Left lung (tissue), 10 donors: ENCODE data around the gene ZNF780B. TPM values are rescaled to one million over a fixed set of nuclear protein-coding genes. Genes with fewer than 3 reads are reported as not detected.

ENCODE experiments used
- ATAC-seq: fragments of 200-7000 bp; cut with Tn5 transposase; one replicate; pipeline ENCODE4 v1.9.1; 2020; ENCODE audit warnings: moderate library complexity
- DNase-seq, 4 donors: peaks; one replicate each; pipeline ENCODE4 v3.0.0-alpha.2; 2013 to 2020
- H3K27ac ChIP-seq, 2 donors: fragments of 200-600 bp; sonication (generic) in 1 of 2; one replicate each; pipeline versions ENCODE4 v1.5.0 to v1.8.0; 2020 to 2021
- H3K27me3 ChIP-seq, 2 donors: fragments of 200-600 bp; sonication (generic) in 1 of 2; one replicate each; pipeline versions ENCODE4 v1.5.0 to v1.8.0; 2020 to 2021
- H3K36me3 ChIP-seq, 2 donors: fragments of 200-600 bp; sonication (generic) in 1 of 2; one replicate each; pipeline versions ENCODE4 v1.5.0 to v1.8.0; 2020 to 2021
- H3K4me1 ChIP-seq, 2 donors: fragments of 200-600 bp; one replicate each; pipeline ENCODE4 v1.8.0; 2021
- H3K4me3 ChIP-seq, 2 donors: fragments of 200-600 bp; sonication (generic) in 1 of 2; one replicate each; pipeline versions ENCODE4 v1.5.0 to v1.8.0; 2020 to 2021; ENCODE audit warnings: mild to moderate bottlenecking in 1 of 2
- H3K9me3 ChIP-seq, 2 donors: fragments of 200-600 bp; sonication (generic) in 1 of 2; one replicate each; pipeline versions ENCODE4 v1.5.0 to v1.8.0; 2020 to 2021
- intact Hi-C, 2 donors: fragments of 100-400 bp; cut with DNase I; formaldehyde crosslinking; loops; one replicate each; pipeline versions ENCODE4 v1.11.2 to v1.14.2; 2022
- polyA plus RNA-seq, 6 donors: library from polyadenylated mRNA; unstranded; fragments of 120-200 nt; gene quantifications; one replicate each; pipeline ENCODE4 v1.2.1, GENCODE V29; 2013; ENCODE audit not compliant: insufficient read length in 6 of 6
- total RNA-seq, 2 donors: library from RNA; stranded (reverse); fragmentation: NEBNext Ultra II Directional; extraction: Animal tissue kit (Norgen Biotek cat#: 25700); gene quantifications; one replicate each; pipeline ENCODE4 v1.2.1, GENCODE V29; 2021
- TF ChIP-seq, protein P1 (sequence below), 2 donors: fragments of 200-600 bp; sonication (generic) in 1 of 2; IDR thresholded peaks; one replicate each; pipeline versions ENCODE4 v1.5.0 to v1.8.0; 2021; ENCODE audit warnings: antibody characterized with exemption in 2 of 2
- donor health status: DM: no; HTN: yes; CAD: no.
- donor health status: DM: no; HTN: no; CAD: no.

Gene ZNF780B
- total and polyA plus RNA-seq, 8 donors: 17.0 to 41.3 (median 31.5) TPM

- DNase-seq (no peak), ATAC-seq (no peak)
- Histone ChIP-seq H3K27me3 (no peaks in the 10 kb centered on the region), H3K4me1 (no peaks in the 10 kb centered on the region), H3K27ac (no peak overlapping the region), H3K4me3 (no peak overlapping the region), H3K9me3 (peaks cover 7 to 100% of the 10 kb centered on the region in 2 donors), H3K36me3 (no peaks in the 10 kb centered on the region)
- intact Hi-C loops: no loop called here
- TF ChIP-seq, protein P1, sequence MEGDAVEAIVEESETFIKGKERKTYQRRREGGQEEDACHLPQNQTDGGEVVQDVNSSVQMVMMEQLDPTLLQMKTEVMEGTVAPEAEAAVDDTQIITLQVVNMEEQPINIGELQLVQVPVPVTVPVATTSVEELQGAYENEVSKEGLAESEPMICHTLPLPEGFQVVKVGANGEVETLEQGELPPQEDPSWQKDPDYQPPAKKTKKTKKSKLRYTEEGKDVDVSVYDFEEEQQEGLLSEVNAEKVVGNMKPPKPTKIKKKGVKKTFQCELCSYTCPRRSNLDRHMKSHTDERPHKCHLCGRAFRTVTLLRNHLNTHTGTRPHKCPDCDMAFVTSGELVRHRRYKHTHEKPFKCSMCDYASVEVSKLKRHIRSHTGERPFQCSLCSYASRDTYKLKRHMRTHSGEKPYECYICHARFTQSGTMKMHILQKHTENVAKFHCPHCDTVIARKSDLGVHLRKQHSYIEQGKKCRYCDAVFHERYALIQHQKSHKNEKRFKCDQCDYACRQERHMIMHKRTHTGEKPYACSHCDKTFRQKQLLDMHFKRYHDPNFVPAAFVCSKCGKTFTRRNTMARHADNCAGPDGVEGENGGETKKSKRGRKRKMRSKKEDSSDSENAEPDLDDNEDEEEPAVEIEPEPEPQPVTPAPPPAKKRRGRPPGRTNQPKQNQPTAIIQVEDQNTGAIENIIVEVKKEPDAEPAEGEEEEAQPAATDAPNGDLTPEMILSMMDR (IDR thresholded peaks at IDR 0.05): no peak
Observed at GRCh38 chr19:40026597-40026970, 29.4 kb downstream of the ZNF780B start.

- peaks cover 4 to 100% of the 10 kb centered on the region in 2 donors for H3K9me3 ChIP-seq
Observed at GRCh38 chr19:40025938-40026596, 30.0 kb downstream of the ZNF780B start.

DNA sequence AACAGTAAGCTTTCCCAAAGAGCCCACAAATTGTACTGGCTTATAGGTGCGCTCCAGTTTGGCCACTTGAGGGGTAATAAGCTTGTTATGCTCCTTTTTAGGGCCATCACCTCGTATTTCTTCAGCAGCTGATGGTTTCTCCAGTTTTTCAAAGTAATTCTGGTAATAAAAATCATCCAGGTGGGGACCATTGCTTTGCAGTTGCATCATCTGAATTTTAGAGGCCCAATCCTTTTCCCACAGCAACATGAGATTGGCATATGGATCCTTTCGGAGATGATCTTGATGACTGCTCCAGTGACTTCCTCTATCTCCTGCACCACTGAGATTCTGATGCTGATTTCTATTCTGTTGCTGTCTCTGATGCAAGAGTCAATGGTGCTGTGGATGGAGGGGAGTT lies 32.1 kb downstream of the ZNF780B start:
- peaks cover 4 to 89% of the 10 kb centered on the region in 2 donors for H3K9me3 ChIP-seq

More at GRCh38 chr19:40025938-40026596, 30.0 kb downstream of the ZNF780B start:
- Histone ChIP-seq H3K27me3 (no peaks in the 10 kb centered on the region), H3K27ac (no peak overlapping the region), H3K36me3 (no peaks in the 10 kb centered on the region), H3K4me1 (no peaks in the 10 kb centered on the region), H3K4me3 (no peak overlapping the region)
- no peak for DNase-seq
- intact Hi-C loops: no loop called here
- TF ChIP-seq, protein P1 (IDR thresholded peaks at IDR 0.05): no peak
- ATAC-seq: no peak

GRCh38 chr19:40013991-40014390 lies 42.0 kb downstream of the ZNF780B start:
- Histone ChIP-seq H3K4me3 (no peak overlapping the region), H3K27ac (no peak overlapping the region), H3K36me3 (peaks cover 0 to 64% of the 10 kb centered on the region in 2 donors), H3K4me1 (no peaks in the 10 kb centered on the region), H3K9me3 (peaks cover 5 to 99% of the 10 kb centered on the region in 2 donors), H3K27me3 (no peaks in the 10 kb centered on the region)
- ATAC-seq: no peak
- no peak for DNase-seq
- TF ChIP-seq, protein P1 (IDR thresholded peaks at IDR 0.05): no peak
- intact Hi-C loops: loop anchor here in 1 of 2 donors (5.0 kb wide), 1 partner anchor 33 kb away; no protein-coding TSS in a partner anchor

More for the DNA sequence above, 32.1 kb downstream of the ZNF780B start:
- Histone ChIP-seq H3K27ac (no peak overlapping the region), H3K27me3 (no peaks in the 10 kb centered on the region), H3K4me1 (no peaks in the 10 kb centered on the region), H3K36me3 (no peaks in the 10 kb centered on the region), H3K4me3 (no peak overlapping the region)
- intact Hi-C loops: no loop called here
- DNase-seq (no peak), ATAC-seq (no peak)
- TF ChIP-seq, protein P1 (IDR thresholded peaks at IDR 0.05): no peak

DNA sequence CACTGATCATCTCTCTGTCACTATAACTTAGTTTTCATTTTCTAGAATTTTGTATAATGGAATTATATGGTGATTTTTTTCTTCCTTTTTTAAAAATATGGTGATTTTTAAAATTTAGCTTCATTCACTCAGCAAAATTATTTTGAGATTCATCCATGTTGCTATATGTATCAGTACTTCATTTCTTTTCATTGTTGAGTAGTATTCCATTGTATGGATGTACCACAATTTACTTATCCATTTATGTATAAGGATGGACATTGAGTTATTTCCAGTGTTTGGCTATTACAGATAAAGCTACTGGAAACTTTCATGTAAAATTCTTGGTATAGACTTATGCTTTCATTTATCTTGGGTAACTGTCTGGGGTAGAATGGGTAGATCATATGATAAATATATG lies 46.4 kb downstream of the ZNF780B start:
- intact Hi-C loops: loop anchor here in 1 of 2 donors (5.0 kb wide), 1 partner anchor 38 kb away; no protein-coding TSS in a partner anchor
- TF ChIP-seq, protein P1 (IDR thresholded peaks at IDR 0.05): no peak
- Histone ChIP-seq H3K9me3 (peaks cover 0 to 58% of the 10 kb centered on the region in 2 donors), H3K27ac (no peak overlapping the region), H3K36me3 (peaks cover 0 to 76% of the 10 kb centered on the region in 2 donors), H3K4me1 (no peaks in the 10 kb centered on the region), H3K27me3 (no peaks in the 10 kb centered on the region), H3K4me3 (no peak overlapping the region)
- DNase-seq (no peak), ATAC-seq (no peak)
